ENCODE results near the gene SAMD15.

DNA sequence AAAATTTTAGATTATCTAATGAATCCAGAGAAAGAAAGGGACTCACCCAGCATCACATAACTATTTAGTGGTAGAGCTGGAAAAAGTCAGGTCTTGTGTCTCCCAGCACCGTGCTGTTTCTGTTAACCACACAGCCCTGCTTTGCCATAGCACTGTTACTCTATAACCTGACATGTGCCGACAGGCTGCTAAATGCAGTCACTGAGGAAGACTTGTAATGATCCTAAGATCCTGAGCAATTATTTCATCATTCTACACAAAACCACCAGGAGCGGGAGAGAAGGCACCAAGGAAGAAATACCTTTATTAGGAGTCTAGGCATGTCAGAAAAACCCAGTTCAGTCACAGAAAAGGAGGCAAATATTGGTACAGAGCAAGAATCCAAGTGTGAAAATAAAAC lies 49.2 kb downstream of the SAMD15 start:
- TF ChIP-seq POLR2A (IDR thresholded peaks at IDR 0.05; ENCODE audit: extremely low read depth, insufficient read length) (no peak), MYC (IDR thresholded peaks at IDR 0.05; ENCODE audit: low read depth, low read length) (no peak)
- TF ChIP-seq, protein P1, sequence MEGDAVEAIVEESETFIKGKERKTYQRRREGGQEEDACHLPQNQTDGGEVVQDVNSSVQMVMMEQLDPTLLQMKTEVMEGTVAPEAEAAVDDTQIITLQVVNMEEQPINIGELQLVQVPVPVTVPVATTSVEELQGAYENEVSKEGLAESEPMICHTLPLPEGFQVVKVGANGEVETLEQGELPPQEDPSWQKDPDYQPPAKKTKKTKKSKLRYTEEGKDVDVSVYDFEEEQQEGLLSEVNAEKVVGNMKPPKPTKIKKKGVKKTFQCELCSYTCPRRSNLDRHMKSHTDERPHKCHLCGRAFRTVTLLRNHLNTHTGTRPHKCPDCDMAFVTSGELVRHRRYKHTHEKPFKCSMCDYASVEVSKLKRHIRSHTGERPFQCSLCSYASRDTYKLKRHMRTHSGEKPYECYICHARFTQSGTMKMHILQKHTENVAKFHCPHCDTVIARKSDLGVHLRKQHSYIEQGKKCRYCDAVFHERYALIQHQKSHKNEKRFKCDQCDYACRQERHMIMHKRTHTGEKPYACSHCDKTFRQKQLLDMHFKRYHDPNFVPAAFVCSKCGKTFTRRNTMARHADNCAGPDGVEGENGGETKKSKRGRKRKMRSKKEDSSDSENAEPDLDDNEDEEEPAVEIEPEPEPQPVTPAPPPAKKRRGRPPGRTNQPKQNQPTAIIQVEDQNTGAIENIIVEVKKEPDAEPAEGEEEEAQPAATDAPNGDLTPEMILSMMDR (IDR thresholded peaks at IDR 0.05; ENCODE audit: low read depth, low read length), result no peak
- TF ChIP-seq, protein P2, sequence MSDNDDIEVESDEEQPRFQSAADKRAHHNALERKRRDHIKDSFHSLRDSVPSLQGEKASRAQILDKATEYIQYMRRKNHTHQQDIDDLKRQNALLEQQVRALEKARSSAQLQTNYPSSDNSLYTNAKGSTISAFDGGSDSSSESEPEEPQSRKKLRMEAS (IDR thresholded peaks at IDR 0.05; ENCODE audit: low read depth, low read length), result no peak
